CD4-positive, alpha-beta memory T cell (primary cell): ENCODE results near the gene ZNF419. TPM values are rescaled to one million over a fixed set of nuclear protein-coding genes. Genes with fewer than 3 reads are reported as not detected.
A peak's percentile ranks its signal among the peaks of the same experiment; 100 is the strongest.
"Not testable (repeated sequence)": the region's sequence is repeated elsewhere in the genome, so short reads cannot be mapped to it uniquely, and the experiment has no call there.

Experiments used
- CTCF ChIA-PET: fragments of 350-600 bp; sonication (Branson Sonifier 250); formaldehyde crosslinking; loops from one replicate; lab custom pipeline; 2021; ENCODE audit warnings: inconsistent platforms; ENCODE audit not compliant: partially characterized antibody; lab: Charles Lee
- POLR2A ChIA-PET: fragments of 350-600 bp; sonication (Branson Sonifier 250); formaldehyde crosslinking; loops from one replicate; lab custom pipeline; 2021; ENCODE audit not compliant: partially characterized antibody; lab: Charles Lee
- DNase-seq, 5 donors: peaks; one replicate each; pipeline versions ENCODE4 v3.0.0 to v3.0.0-alpha.2; 2020 to 2022; ENCODE audit warnings: mixed read lengths in 1 of 5
- H3K27ac ChIP-seq: one replicate; pipeline ENCODE4 v1.7.0; 2013; ENCODE audit warnings: low read depth, low read length
- H3K27me3 ChIP-seq: 2 replicates; pipeline ENCODE4 v1.7.0; 2013; ENCODE audit warnings: mild to moderate bottlenecking, low read length, moderate library complexity; ENCODE audit not compliant: insufficient read depth
- H3K36me3 ChIP-seq: 2 replicates; pipeline ENCODE4 v1.7.0; 2013; ENCODE audit warnings: mild to moderate bottlenecking, low read length, moderate library complexity; ENCODE audit not compliant: insufficient read depth
- H3K4me1 ChIP-seq: 2 replicates; pipeline ENCODE4 v1.7.0; 2013; ENCODE audit warnings: mild to moderate bottlenecking, low read length, moderate library complexity; ENCODE audit not compliant: insufficient read depth
- H3K4me3 ChIP-seq, 2 donors: one replicate each; pipeline ENCODE4 v1.7.0; 2013; ENCODE audit warnings: low read length in 2 of 2, mild to moderate bottlenecking in 1 of 2
- H3K9me3 ChIP-seq, 2 donors: one replicate each; pipeline ENCODE4 v1.7.0; 2013; ENCODE audit warnings: low read length in 2 of 2, control low read depth in 1 of 2; ENCODE audit not compliant: control insufficient read depth in 1 of 2
- H3K27ac Mint-ChIP-seq, 7 donors: one replicate each; pipeline ENCODE4 v1.8.0; 2020 to 2021; ENCODE audit warnings: mixed read lengths in 7 of 7, mild to moderate bottlenecking in 6 of 7, inconsistent platforms in 3 of 7, moderate library complexity in 3 of 7
- H3K27me3 Mint-ChIP-seq, 2 donors: one replicate each; pipeline ENCODE4 v1.8.0; 2020 to 2021; ENCODE audit warnings: mixed read lengths in 2 of 2
- H3K36me3 Mint-ChIP-seq, 2 donors: one replicate each; pipeline ENCODE4 v1.8.0; 2020 to 2021; ENCODE audit warnings: mixed read lengths in 2 of 2, inconsistent platforms in 1 of 2, mild to moderate bottlenecking in 1 of 2
- H3K4me1 Mint-ChIP-seq, 4 donors: one replicate each; pipeline ENCODE4 v1.8.0; 2020 to 2021; ENCODE audit warnings: mixed read lengths in 4 of 4, mild to moderate bottlenecking in 1 of 4
- H3K4me3 Mint-ChIP-seq, 8 donors: one replicate each; pipeline ENCODE4 v1.8.0; 2020 to 2021; ENCODE audit warnings: mixed read lengths in 8 of 8, mild to moderate bottlenecking in 7 of 8, moderate library complexity in 6 of 8, inconsistent platforms in 3 of 8
- H3K9me3 Mint-ChIP-seq, 8 donors: one replicate each; pipeline ENCODE4 v1.8.0; 2020 to 2021; ENCODE audit warnings: mixed read lengths in 8 of 8, mild to moderate bottlenecking in 5 of 8, inconsistent platforms in 3 of 8, moderate library complexity in 1 of 8
- intact Hi-C: fragments of 100-400 bp; cut with micrococcal nuclease; formaldehyde crosslinking; loops from one replicate; pipeline ENCODE4 v1.15.1; 2023
- polyA plus RNA-seq, 2 donors: library from polyadenylated mRNA; unstranded; fragments of 300-500 nt; fragmentation: Illumina TruSeq; gene quantifications; one replicate each; pipeline ENCODE4 v1.2.3, GENCODE V29; 2021
- total RNA-seq, 2 experiments: library from RNA; stranded (reverse); gene quantifications; one replicate each; pipeline ENCODE4 v1.2.3, GENCODE V29; 2021

ZNF419 gene
- total RNA-seq (10 to 100 TPM; 25.3 to 28.4 TPM), polyA plus RNA-seq (10 to 100 TPM in 1 of 2 donors, 1 to 10 TPM in 1; 7.5 to 11.7 TPM)

DNA sequence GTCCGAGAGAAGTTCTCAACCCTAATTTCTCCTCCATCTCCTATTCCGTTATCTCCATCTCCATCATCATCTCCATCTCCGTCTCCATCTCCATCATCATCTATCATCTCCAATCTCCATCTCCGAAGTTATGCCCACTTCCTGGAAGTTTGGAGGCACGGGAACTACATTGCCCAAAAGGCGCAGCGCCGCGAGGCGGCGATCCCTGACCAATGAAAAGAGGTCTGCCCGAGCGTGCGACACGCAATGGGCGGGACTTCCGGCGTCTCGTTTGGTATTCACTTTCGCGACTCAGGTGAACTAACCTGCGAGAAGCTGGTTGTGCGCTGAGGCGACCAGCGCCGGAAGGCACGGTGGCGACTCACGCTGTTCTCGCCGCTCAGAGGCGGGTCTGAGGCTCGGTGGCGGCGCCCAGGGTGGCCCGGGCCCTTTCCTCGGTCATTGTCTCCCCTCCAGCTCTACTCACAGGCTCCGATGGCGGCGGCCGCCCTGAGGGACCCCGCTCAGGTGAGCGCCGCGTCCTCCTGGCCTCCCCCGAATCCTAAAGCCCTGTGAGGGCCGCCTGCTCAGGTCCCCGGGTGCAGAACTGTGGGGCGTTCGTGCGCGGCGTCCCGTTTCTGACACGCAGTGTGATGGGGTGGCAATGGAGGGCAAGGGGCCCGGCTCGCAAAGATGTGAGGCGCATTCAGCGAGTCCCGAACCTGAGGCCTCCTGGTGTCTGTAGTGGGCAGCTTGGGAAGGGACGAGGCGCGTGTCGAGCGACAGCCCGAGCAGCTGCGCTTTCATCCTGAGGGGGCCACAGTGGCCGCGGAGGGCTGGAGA is at the start of gene ZNF419:
TSS of gene ZNF419 (plus strand) at position 274 of the 822 bp plus-strand sequence. CDS start at position 475, 201 bp downstream.
- Histone ChIP-seq H3K27ac (peak within 1 kb of the TSS; percentile 65), H3K4me3 (peak within 1 kb of the TSS in 1 of 2 donors; percentile 73), H3K36me3 (peaks cover 15% of the 10 kb centered on the region), H3K4me1 (peaks cover 12% of the 10 kb centered on the region)
- peak; percentile 90 to 94 (median 93) for DNase-seq
- H3K9me3 ChIP-seq, H3K27me3 ChIP-seq, H3K27me3 Mint-ChIP-seq: not testable (repeated sequence)
- Mint-ChIP-seq H3K36me3 (peaks cover 42 to 48% of the 10 kb centered on the region in 2 donors), H3K4me1 (peaks cover 10 to 20% (median 15%) of the 10 kb centered on the region in 4 donors), H3K4me3 (peak within 1 kb of the TSS; percentile 75 to 89 (median 81)), H3K27ac (peak within 1 kb of the TSS; percentile 63 to 91 (median 86)), H3K9me3 (peaks cover 2 to 50% (median 35%) of the 10 kb centered on the region in 8 donors)
- POLR2A ChIA-PET: interaction anchor here (0.7 to 1.3 kb wide), 10 partner anchors 10 to 695 kb away, joined by 3 to 4 read pairs (median 4); partner anchors contain the start of genes ZNF274, ZNF549, ZNF551 and ZNF552
- intact Hi-C loops: loop anchor here (1.0 to 5.0 kb wide), 6 partner anchors 10 to 195 kb away; partner anchors contain the start of genes ZNF17, ZNF550, ZNF551 and ZNF749
- CTCF ChIA-PET: interaction anchor here (1.0 kb wide), 1 partner anchor 9 kb away, joined by 3 read pairs; no protein-coding TSS in a partner anchor

DNA sequence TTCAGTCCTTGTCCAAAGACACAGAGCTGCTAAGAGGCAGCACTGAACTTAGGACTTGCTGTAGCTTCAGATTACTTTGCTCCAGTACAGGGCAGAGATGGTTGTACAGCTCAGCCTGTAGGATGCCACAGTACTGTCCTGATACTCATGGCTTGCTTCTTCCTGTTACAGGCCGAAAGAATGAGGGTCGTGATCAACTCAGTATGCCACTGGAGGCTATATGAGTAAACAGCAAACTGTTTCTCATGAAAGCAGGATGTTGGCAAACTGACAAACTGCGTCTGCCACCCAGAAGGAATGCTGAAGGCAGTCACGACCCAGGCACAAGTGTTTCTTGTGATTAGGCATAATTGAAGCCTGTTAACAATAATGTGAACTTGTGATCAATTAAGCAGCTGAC is 49.6 kb upstream of the ZNF419 start:
- Histone ChIP-seq H3K27me3 (no peaks in the 10 kb centered on the region), H3K36me3 (peaks cover 3% of the 10 kb centered on the region), H3K4me1 (peaks cover 13% of the 10 kb centered on the region), H3K27ac (no peak overlapping the region), H3K4me3 (no peak overlapping the region), H3K9me3 (peaks cover 3 to 8% of the 10 kb centered on the region in 2 donors)
- ChIA-PET POLR2A (no interaction called here), CTCF (no interaction called here)
- intact Hi-C loops: loop anchor here (10.0 kb wide), 2 partner anchors 307 to 567 kb away; partner anchors contain the start of genes ZNF606 and ZNF776
- H3K27me3 Mint-ChIP-seq: peaks cover 0 to 2% of the 10 kb centered on the region in 2 donors
- peaks cover 22 to 39% (median 30%) of the 10 kb centered on the region in 4 donors for H3K4me1 Mint-ChIP-seq
- peaks cover 58 to 60% of the 10 kb centered on the region in 2 donors for H3K36me3 Mint-ChIP-seq
- H3K9me3 Mint-ChIP-seq: peaks cover 13 to 48% (median 39%) of the 10 kb centered on the region in 8 donors
- DNase-seq: no peak
- no peak overlapping the region for H3K27ac Mint-ChIP-seq
- H3K4me3 Mint-ChIP-seq: no peak overlapping the region

DNA sequence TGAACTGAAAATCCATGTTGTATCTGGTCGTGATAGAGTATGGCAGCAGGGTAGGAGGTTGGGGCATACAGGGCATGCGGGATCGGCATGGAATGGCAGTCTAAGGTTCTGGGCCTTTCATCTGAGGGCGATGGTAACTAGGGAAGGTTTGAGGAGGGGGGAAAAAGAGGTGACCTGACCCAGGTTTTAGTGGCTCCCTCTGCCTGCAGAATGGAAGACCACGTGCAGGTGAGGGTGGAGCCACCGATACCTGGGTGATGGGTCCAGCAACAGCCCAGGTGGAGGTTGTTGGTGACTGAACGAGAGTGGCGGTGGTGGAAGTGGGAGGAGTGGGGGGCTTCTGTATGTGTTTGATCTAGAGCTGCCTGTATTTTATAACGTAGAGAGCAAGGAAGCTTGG is 48.6 kb upstream of the ZNF419 start:
- H3K36me3 ChIP-seq: peaks cover 12% of the 10 kb centered on the region
- no peak overlapping the region for H3K4me3 ChIP-seq
- DNase-seq: no peak
- Mint-ChIP-seq H3K36me3 (peaks cover 68 to 70% of the 10 kb centered on the region in 2 donors), H3K4me3 (no peak overlapping the region), H3K27ac (no peak overlapping the region), H3K9me3 (peaks cover 13 to 58% (median 49%) of the 10 kb centered on the region in 8 donors), H3K4me1 (peaks cover 22 to 39% (median 30%) of the 10 kb centered on the region in 4 donors), H3K27me3 (peaks cover 0 to 2% of the 10 kb centered on the region in 2 donors)
- intact Hi-C loops: loop anchor here (10.0 kb wide), 2 partner anchors 306 to 566 kb away; partner anchors contain the start of genes ZNF606 and ZNF776
- POLR2A ChIA-PET: no interaction called here
- no peaks in the 10 kb centered on the region for H3K27me3 ChIP-seq
- H3K27ac ChIP-seq: no peak overlapping the region
- peaks cover 3 to 16% of the 10 kb centered on the region in 2 donors for H3K9me3 ChIP-seq
- peaks cover 13% of the 10 kb centered on the region for H3K4me1 ChIP-seq
- CTCF ChIA-PET: no interaction called here

DNA sequence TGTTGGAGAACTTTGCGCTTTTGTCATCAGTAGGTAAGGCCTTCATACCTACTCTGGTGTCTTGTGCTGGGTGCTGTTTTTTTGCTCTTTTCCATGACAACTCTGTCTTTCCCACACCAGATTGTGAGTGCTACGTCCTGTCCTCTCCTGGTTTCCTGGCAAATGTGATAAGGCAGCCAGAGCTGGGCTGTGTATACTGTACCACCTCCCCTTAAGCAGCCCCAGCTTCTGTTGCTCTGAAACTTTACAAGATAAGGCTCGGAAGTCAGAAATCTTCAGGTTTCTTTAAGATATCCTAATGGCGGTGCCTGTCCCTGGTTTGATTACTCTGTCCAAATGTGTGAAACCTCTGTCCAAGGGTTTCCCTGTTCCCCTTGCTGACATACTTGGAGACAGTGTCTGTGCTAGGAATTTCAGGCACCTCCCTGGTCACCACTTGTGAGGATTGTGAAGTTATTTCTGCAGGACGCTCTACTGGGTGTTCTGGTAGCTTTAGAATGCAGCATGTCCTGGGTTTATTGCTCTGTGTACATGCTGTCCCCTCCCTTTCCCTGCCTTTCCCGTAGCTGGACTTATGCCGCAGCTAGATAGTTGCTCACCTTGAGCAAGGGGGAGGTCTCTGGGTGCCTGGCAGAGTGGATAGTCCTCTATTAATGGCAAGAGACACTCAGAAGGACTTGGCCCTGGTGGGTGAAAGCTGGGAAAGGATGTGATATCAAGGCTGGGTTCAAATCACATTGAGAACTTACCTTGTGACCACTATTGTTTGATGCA is 45.4 kb upstream of the ZNF419 start:
- intact Hi-C loops: no loop called here
- no peak for DNase-seq
- H3K27ac Mint-ChIP-seq: no peak overlapping the region
- ChIA-PET CTCF (no interaction called here), POLR2A (no interaction called here)
- peaks cover 9 to 82% (median 70%) of the 10 kb centered on the region in 8 donors for H3K9me3 Mint-ChIP-seq
- H3K4me1 Mint-ChIP-seq: peaks cover 2 to 14% (median 9%) of the 10 kb centered on the region in 4 donors
- no peak overlapping the region for H3K27ac ChIP-seq
- H3K9me3 ChIP-seq: peaks cover 3 to 31% of the 10 kb centered on the region in 2 donors
- no peak overlapping the region for H3K4me3 Mint-ChIP-seq
- peaks cover 20% of the 10 kb centered on the region for H3K36me3 ChIP-seq
- no peaks in the 10 kb centered on the region for H3K4me1 ChIP-seq
- H3K4me3 ChIP-seq: no peak overlapping the region
- H3K27me3 ChIP-seq: no peaks in the 10 kb centered on the region
- H3K27me3 Mint-ChIP-seq: no peaks in the 10 kb centered on the region
- peaks cover 80 to 83% of the 10 kb centered on the region in 2 donors for H3K36me3 Mint-ChIP-seq

DNA sequence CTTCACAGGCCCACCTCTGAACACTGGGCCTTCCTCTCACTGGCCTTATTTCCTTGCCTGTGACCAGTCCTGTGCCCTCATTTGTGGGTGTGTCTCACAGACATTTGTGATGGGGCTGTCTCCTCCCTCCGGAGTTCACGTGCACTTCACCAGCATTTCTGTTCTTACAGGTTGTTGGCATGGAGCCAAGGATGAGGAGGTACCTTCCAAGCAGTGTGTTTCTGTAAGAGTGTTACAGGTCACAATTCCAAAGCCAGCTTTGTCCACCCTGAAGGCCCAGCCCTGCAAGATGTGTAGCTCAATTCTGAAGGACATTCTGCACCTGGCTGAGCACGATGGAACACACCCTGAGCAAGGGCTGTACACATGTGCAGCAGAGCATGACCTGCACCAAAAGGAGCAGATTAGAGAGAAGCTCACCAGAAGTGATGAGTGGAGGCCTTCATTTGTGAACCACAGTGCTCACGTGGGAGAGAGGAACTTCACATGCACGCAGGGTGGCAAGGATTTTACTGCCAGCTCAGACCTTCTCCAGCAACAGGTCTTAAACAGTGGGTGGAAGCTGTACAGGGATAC is 44.3 kb upstream of the ZNF419 start:
- H3K27ac Mint-ChIP-seq: no peak overlapping the region
- no peak for DNase-seq
- POLR2A ChIA-PET: no interaction called here
- H3K36me3 Mint-ChIP-seq: peaks cover 78 to 80% of the 10 kb centered on the region in 2 donors
- intact Hi-C loops: no loop called here
- peaks cover 9 to 88% (median 71%) of the 10 kb centered on the region in 8 donors for H3K9me3 Mint-ChIP-seq
- CTCF ChIA-PET: no interaction called here
- Histone ChIP-seq H3K27ac (no peak overlapping the region), H3K27me3 (no peaks in the 10 kb centered on the region), H3K4me1 (no peaks in the 10 kb centered on the region), H3K4me3 (no peak overlapping the region), H3K36me3 (peaks cover 20% of the 10 kb centered on the region), H3K9me3 (peaks cover 3 to 31% of the 10 kb centered on the region in 2 donors)
- H3K4me3 Mint-ChIP-seq: no peak overlapping the region
- H3K27me3 Mint-ChIP-seq: no peaks in the 10 kb centered on the region
- peaks cover 2 to 14% (median 8%) of the 10 kb centered on the region in 4 donors for H3K4me1 Mint-ChIP-seq

DNA sequence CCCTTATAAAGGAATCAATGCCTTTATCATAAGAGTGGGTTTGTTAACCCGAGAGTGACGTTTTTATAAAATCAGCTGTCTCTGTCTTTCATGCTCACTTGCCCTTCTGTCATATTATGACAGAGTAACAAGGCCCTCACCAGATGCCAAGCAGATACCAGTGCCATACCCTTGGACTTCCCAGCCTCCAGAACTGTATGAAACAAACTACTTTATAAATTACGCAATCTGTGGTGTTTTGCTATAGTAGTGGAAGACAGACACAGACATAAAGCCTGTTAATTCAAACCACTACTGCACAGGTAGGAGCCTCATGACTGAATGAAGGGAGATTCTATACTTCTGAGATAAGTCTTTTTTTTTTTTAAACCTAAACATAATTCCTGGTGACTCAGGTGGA is 35.2 kb upstream of the ZNF419 start:
- CTCF ChIA-PET: no interaction called here
- H3K4me3 ChIP-seq: no peak overlapping the region
- H3K4me3 Mint-ChIP-seq: no peak overlapping the region
- H3K27ac Mint-ChIP-seq: no peak overlapping the region
- no peaks in the 10 kb centered on the region for H3K4me1 Mint-ChIP-seq
- peaks cover 0 to 27% of the 10 kb centered on the region in 2 donors for H3K9me3 ChIP-seq
- intact Hi-C loops: no loop called here
- H3K4me1 ChIP-seq: no peaks in the 10 kb centered on the region
- no peak for DNase-seq
- peaks cover 3 to 80% (median 65%) of the 10 kb centered on the region in 8 donors for H3K9me3 Mint-ChIP-seq
- no peaks in the 10 kb centered on the region for H3K36me3 ChIP-seq
- peaks cover 27 to 42% of the 10 kb centered on the region in 2 donors for H3K36me3 Mint-ChIP-seq
- no peaks in the 10 kb centered on the region for H3K27me3 ChIP-seq
- no peak overlapping the region for H3K27ac ChIP-seq
- no peaks in the 10 kb centered on the region for H3K27me3 Mint-ChIP-seq
- POLR2A ChIA-PET: no interaction called here
